Body of pancreas (tissue), 4 donors: ENCODE measurements around the gene IQCM. TPM values are rescaled to one million over a fixed set of nuclear protein-coding genes. Genes with fewer than 3 reads are reported as not detected.

Source experiments
- ATAC-seq: fragments of 150-250 bp; one replicate; pipeline ENCODE4 v1.9.1; 2016
- DNase-seq, 4 donors: peaks; one replicate each; pipeline ENCODE4 v3.0.0-alpha.2; 2019
- H3K27ac ChIP-seq, 4 donors: fragments of 200-600 bp; sonication (generic); 1 replicate in 3 of 4; 2 replicates in 1 of 4; pipeline versions ENCODE4 v1.5.1 to v1.6.1; 2016 to 2019; ENCODE audit warnings: mild to moderate bottlenecking in 1 of 4, mixed read lengths in 1 of 4, moderate library complexity in 1 of 4
- H3K27me3 ChIP-seq, 2 donors: fragments of 200-600 bp; sonication (generic); one replicate each; pipeline ENCODE4 v1.6.0; 2016; ENCODE audit warnings: mild to moderate bottlenecking in 1 of 2
- H3K36me3 ChIP-seq, 2 donors: fragments of 200-600 bp; sonication (generic); replicated peaks in 1 of 2; 2 replicates each; pipeline ENCODE4 v1.5.1; 2016; ENCODE audit warnings: low read depth in 2 of 2; ENCODE audit not compliant: insufficient read depth in 1 of 2
- H3K4me1 ChIP-seq: fragments of 200-600 bp; sonication (generic); one replicate; pipeline ENCODE4 v1.6.0; 2016
- H3K4me3 ChIP-seq, 2 donors: fragments of 200-600 bp; sonication (generic); 1 replicate in 1 of 2; 2 replicates in 1 of 2; pipeline ENCODE4 v1.5.1; 2016 to 2019
- H3K9me3 ChIP-seq, 3 donors: fragments of 200-600 bp; sonication (generic); 1 replicate in 2 of 3; 2 replicates in 1 of 3; pipeline ENCODE4 v1.5.1; 2016
- POLR2A ChIP-seq, 3 donors: fragments of 450-650 bp; IDR thresholded peaks; one replicate each; pipeline ENCODE4 v1.6.1; 2016; ENCODE audit warnings: antibody characterized with exemption in 3 of 3, mild to moderate bottlenecking in 2 of 3
- WGBS, 2 donors: methylation state at CpG; one replicate each; pipeline ENCODE4 v1.1.5; 2017; 5-methylcytosine and 5-hydroxymethylcytosine counted together
- intact Hi-C: fragments of 100-400 bp; cut with DNase I; formaldehyde crosslinking; loops from one replicate; pipeline ENCODE4 v1.15.1; 2023
- total RNA-seq, 2 donors: library from RNA; depleted of rRNA; stranded (reverse); fragments of >200 nt; gene quantifications; one replicate each; pipeline ENCODE4 v1.1.0, GENCODE V29; 2016
- TF ChIP-seq, protein P1 (sequence below), 7 experiments: fragments of 450-650 bp in 4 of 7; fragments of 200-600 bp in 3 of 7; sonication (generic) in 3 of 7; IDR thresholded peaks; one replicate each; pipeline ENCODE4 v1.5.1; 2016 to 2019; ENCODE audit warnings: antibody characterized with exemption in 7 of 7

The IQCM gene
- total RNA-seq, 2 donors from 2014 or later = not detected

DNA sequence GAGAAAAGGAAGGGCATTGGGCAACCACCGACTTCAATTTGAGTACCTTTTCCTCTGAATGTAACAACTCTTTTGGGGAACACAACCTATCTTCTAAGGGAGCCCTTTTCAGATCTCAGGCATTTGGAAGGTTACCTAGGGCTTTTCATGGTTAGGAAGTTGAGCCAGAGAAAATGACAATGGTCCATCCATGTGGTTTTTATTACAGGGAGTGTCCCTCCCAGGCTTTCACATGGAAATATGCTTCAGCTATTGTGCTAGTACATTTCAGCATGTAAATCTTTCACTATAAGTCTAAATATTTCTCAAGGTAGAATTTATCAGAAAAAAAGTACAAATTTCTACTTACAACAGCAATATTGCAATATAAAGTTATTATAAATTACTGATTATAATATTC lies 259.8 kb downstream of the IQCM start:
- no peak for DNase-seq
- no peak for ATAC-seq
- 60 to 83% methylated on average over 1 of the region's 1 CpG for WGBS, 2 donors
- intact Hi-C loops = no loop called here
- no peak overlapping the region for H3K27ac ChIP-seq
- H3K9me3 ChIP-seq = no peaks in the 10 kb centered on the region
- no peak overlapping the region for H3K4me3 ChIP-seq
- H3K36me3 ChIP-seq = no peaks in the 10 kb centered on the region
- TF ChIP-seq, protein P1, sequence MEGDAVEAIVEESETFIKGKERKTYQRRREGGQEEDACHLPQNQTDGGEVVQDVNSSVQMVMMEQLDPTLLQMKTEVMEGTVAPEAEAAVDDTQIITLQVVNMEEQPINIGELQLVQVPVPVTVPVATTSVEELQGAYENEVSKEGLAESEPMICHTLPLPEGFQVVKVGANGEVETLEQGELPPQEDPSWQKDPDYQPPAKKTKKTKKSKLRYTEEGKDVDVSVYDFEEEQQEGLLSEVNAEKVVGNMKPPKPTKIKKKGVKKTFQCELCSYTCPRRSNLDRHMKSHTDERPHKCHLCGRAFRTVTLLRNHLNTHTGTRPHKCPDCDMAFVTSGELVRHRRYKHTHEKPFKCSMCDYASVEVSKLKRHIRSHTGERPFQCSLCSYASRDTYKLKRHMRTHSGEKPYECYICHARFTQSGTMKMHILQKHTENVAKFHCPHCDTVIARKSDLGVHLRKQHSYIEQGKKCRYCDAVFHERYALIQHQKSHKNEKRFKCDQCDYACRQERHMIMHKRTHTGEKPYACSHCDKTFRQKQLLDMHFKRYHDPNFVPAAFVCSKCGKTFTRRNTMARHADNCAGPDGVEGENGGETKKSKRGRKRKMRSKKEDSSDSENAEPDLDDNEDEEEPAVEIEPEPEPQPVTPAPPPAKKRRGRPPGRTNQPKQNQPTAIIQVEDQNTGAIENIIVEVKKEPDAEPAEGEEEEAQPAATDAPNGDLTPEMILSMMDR (IDR thresholded peaks at IDR 0.05) = no peak
- no peak for TF ChIP-seq POLR2A (IDR thresholded peaks at IDR 0.05)
- H3K4me1 ChIP-seq = no peaks in the 10 kb centered on the region
- H3K27me3 ChIP-seq = no peaks in the 10 kb centered on the region

DNA sequence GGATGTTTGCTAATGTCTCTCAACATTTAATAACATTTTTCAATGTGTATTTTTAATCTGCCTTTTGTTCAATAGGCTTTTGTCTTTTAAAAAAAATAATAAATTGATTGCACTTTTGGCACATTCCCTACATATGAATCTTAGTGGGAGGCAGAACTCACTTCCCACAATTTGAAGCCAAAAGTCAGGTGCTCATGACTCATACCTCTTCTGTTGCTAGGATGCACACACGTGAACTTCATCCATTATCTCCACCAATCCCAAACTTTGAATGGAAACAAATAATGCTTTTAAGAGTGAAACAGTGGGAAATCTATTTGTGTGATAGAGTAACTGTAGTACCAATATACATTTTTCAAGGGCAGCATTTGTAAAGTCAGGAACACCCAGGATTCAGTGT lies 260.5 kb downstream of the IQCM start:
- Histone ChIP-seq H3K4me3 (no peak overlapping the region), H3K36me3 (no peaks in the 10 kb centered on the region), H3K4me1 (no peaks in the 10 kb centered on the region), H3K9me3 (no peaks in the 10 kb centered on the region), H3K27me3 (no peaks in the 10 kb centered on the region), H3K27ac (no peak overlapping the region)
- ATAC-seq (no peak), DNase-seq (no peak)
- WGBS, 2 donors = 20 to 31% methylated on average over 1 of the region's 1 CpG
- TF ChIP-seq POLR2A (IDR thresholded peaks at IDR 0.05) = no peak
- TF ChIP-seq, protein P1 (IDR thresholded peaks at IDR 0.05) = no peak
- intact Hi-C loops = no loop called here

DNA sequence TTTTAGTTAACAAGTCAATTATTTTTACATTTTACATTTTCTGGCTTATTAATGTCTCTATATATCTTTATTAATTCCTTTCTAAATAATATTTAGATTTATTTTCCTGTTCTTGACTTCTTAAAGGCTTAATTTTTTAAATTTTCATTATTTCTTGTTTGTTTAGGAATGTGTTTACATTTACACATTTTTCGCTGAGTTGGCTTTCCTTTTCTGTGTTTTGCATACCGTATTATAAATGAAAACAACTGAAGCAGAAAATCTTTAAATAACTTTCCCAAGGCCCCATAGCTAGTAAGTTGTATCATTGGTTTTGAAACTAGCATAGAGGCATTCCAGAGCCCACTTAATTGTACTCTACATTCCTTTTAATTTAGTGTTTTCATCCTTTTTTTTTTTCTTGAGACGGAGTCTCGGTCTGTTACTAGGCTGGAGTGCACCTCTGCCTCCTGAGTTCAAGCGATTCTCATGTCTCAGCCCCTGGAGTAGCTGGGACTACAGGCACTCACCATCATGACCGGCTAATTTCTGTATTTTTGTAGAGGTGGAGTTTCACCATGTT lies 261.6 kb downstream of the IQCM start:
- ATAC-seq = no peak
- H3K27ac ChIP-seq = no peak overlapping the region
- no peak overlapping the region for H3K4me3 ChIP-seq

DNA sequence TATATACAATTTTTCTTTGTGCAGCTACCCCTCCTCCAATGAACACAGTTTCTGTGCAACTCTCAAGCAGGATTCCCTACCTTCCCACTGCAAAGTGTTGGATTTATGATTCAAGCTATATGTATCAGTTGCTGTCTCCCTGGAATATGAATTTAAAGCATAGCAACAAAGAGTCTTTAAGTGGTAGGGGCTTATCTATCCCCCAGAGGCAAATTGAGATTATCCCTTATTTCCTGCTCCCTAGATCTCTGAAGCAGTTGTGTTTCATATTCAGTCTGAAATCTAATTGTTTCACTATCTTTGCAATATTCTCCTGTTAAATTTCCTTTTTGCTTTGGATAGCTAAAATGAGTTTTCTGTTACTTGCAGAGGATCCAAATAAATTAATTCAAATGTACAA lies 263.0 kb downstream of the IQCM start:
- Histone ChIP-seq H3K27ac (no peak overlapping the region), H3K36me3 (no peaks in the 10 kb centered on the region), H3K4me1 (no peaks in the 10 kb centered on the region), H3K4me3 (no peak overlapping the region), H3K27me3 (no peaks in the 10 kb centered on the region), H3K9me3 (no peaks in the 10 kb centered on the region)
- intact Hi-C loops = no loop called here
- DNase-seq = no peak
- no peak for TF ChIP-seq POLR2A (IDR thresholded peaks at IDR 0.05)
- TF ChIP-seq, protein P1 (IDR thresholded peaks at IDR 0.05) = no peak
- no peak for ATAC-seq

More for the DNA sequence above, 261.6 kb downstream of the IQCM start:
- DNase-seq = no peak
- TF ChIP-seq POLR2A (IDR thresholded peaks at IDR 0.05) = no peak
- TF ChIP-seq, protein P1 (IDR thresholded peaks at IDR 0.05) = no peak
- Histone ChIP-seq H3K36me3 (no peaks in the 10 kb centered on the region), H3K9me3 (no peaks in the 10 kb centered on the region), H3K4me1 (no peaks in the 10 kb centered on the region), H3K27me3 (no peaks in the 10 kb centered on the region)
- WGBS, 2 donors = 70 to 82% methylated on average over 6 of the region's 6 CpGs
- intact Hi-C loops = no loop called here

DNA sequence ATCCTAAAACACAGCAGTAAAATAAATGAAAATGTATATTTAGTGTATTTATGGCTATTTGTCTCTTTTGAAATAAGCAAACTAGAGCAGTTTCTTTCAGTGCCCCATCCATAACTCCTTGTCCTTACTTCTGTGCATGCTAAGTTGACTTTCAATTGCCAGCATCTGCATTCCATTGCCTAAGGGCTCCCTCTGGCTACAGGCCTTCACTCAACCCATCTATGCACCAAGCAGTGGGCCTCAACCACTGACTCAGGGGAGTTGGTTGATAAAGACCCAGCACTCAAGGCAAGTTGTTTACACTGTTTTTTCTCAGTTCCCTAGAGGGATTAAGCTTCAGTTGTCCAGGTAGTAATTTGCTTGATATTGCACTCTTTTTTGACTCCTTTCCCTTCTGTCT lies 265.7 kb downstream of the IQCM start:
- no peak for DNase-seq
- intact Hi-C loops = no loop called here
- Histone ChIP-seq H3K9me3 (no peaks in the 10 kb centered on the region), H3K4me3 (no peak overlapping the region), H3K4me1 (no peaks in the 10 kb centered on the region), H3K36me3 (no peaks in the 10 kb centered on the region), H3K27me3 (no peaks in the 10 kb centered on the region), H3K27ac (no peak overlapping the region)
- no peak for TF ChIP-seq POLR2A (IDR thresholded peaks at IDR 0.05)
- TF ChIP-seq, protein P1 (IDR thresholded peaks at IDR 0.05) = no peak
- no peak for ATAC-seq
